Measurements from ENCODE around the gene SMURF2.

SMURF2 gene

GRCh38 chr17:64497565-64498035, 164.5 kb downstream of the SMURF2 start:
- TF ChIP-seq GLIS3 (CRISPR knock-in tag; IDR thresholded peaks at IDR 0.05): peak; percentile 80; the same call in 1 of the 2 replicates
- no peak; the same call in 1 of the 2 replicates for TF ChIP-seq PATZ1 (CRISPR knock-in tag; IDR thresholded peaks at IDR 0.05; ENCODE audit: borderline replicate concordance)
- no peak; the same call in 1 of the 2 replicates for TF ChIP-seq ESRRG (CRISPR knock-in tag; IDR thresholded peaks at IDR 0.05)
- no peak for TF ChIP-seq ZNF8 (CRISPR knock-in tag; IDR thresholded peaks at IDR 0.05)
- no peak; the same call in 1 of the 2 replicates for TF ChIP-seq SNAI2 (CRISPR knock-in tag; IDR thresholded peaks at IDR 0.05)
- no peak for TF ChIP-seq ZNF70 (CRISPR knock-in tag; IDR thresholded peaks at IDR 0.05)
- TF ChIP-seq ZFP30 (CRISPR knock-in tag; IDR thresholded peaks at IDR 0.05): no peak
- 0 out of 2 replicates have a peak, but pooled peaks have one; percentile 18 for TF ChIP-seq TSHZ2 (CRISPR knock-in tag; IDR thresholded peaks at IDR 0.05)
- TF ChIP-seq ZFP3 (CRISPR knock-in tag; IDR thresholded peaks at IDR 0.05): peak; percentile 21; the same call in 1 of the 2 replicates
- TF ChIP-seq CSDC2 (CRISPR knock-in tag; IDR thresholded peaks at IDR 0.05): 0 out of 2 replicates have a peak, but pooled peaks have one; percentile 59
- no peak; the same call in none of the 2 replicates for TF ChIP-seq RARB (CRISPR knock-in tag; IDR thresholded peaks at IDR 0.05)
- TF ChIP-seq CSRNP3 (CRISPR knock-in tag; IDR thresholded peaks at IDR 0.05): no peak
- TF ChIP-seq ARNTL (CRISPR knock-in tag; IDR thresholded peaks at IDR 0.05; ENCODE audit: borderline replicate concordance, low read depth): no peak
- no peak for TF ChIP-seq ZNF565 (CRISPR knock-in tag; conservative IDR thresholded peaks at IDR 0.05; ENCODE audit: low read depth)
- ATAC-seq: no peak; the same call in 2 of the 3 replicates

GRCh38 chr17:64496786-64497564, 165.1 kb downstream of the SMURF2 start, which contains the start of gene POLG2:
POLG2 (minus strand) TSS chr17:64497054; CDS start chr17:64496968, 86 bp downstream.
- peak; percentile 86 for ATAC-seq
- peak; percentile 88 for TF ChIP-seq ESRRG (CRISPR knock-in tag; IDR thresholded peaks at IDR 0.05)
- peak; percentile 94 for TF ChIP-seq ARNTL (CRISPR knock-in tag; IDR thresholded peaks at IDR 0.05; ENCODE audit: borderline replicate concordance, low read depth)
- no peak for TF ChIP-seq OSR1 (CRISPR knock-in tag; IDR thresholded peaks at IDR 0.05)
- 0 out of 2 replicates have a peak, but pooled peaks have one; percentile 30 for TF ChIP-seq ISL1 (CRISPR knock-in tag; IDR thresholded peaks at IDR 0.05)
- TF ChIP-seq ZFP30 (CRISPR knock-in tag; IDR thresholded peaks at IDR 0.05): peak; percentile 49
- peak; percentile 93 for TF ChIP-seq ZC3H10 (CRISPR knock-in tag; IDR thresholded peaks at IDR 0.05)
- TF ChIP-seq PATZ1 (CRISPR knock-in tag; IDR thresholded peaks at IDR 0.05; ENCODE audit: borderline replicate concordance): peak; percentile 95
- no peak for TF ChIP-seq CSDC2 (CRISPR knock-in tag; IDR thresholded peaks at IDR 0.05)
- peak; percentile 99 for TF ChIP-seq CSRNP3 (CRISPR knock-in tag; IDR thresholded peaks at IDR 0.05)
- peak; percentile 78; the same call in 1 of the 2 replicates for TF ChIP-seq PPARA (CRISPR knock-in tag; IDR thresholded peaks at IDR 0.05; ENCODE audit: borderline replicate concordance)
- TF ChIP-seq ZNF8 (CRISPR knock-in tag; IDR thresholded peaks at IDR 0.05): peak; percentile 77
- peak; percentile 57; the same call in 1 of the 2 replicates for TF ChIP-seq TCF4 (CRISPR knock-in tag; IDR thresholded peaks at IDR 0.05; ENCODE audit: borderline replicate concordance)
- peak; percentile 98 for TF ChIP-seq CREB5 (CRISPR knock-in tag; IDR thresholded peaks at IDR 0.05; ENCODE audit: low read depth)
- peak; percentile 91 for TF ChIP-seq GLIS3 (CRISPR knock-in tag; IDR thresholded peaks at IDR 0.05)
- peak; percentile 95 for TF ChIP-seq TOX (CRISPR knock-in tag; IDR thresholded peaks at IDR 0.05; ENCODE audit: borderline replicate concordance)
- no peak; the same call in 1 of the 2 replicates for TF ChIP-seq POU6F1 (CRISPR knock-in tag; IDR thresholded peaks at IDR 0.05; ENCODE audit: borderline replicate concordance, low read depth)
- no peak for TF ChIP-seq BACH2 (CRISPR knock-in tag; IDR thresholded peaks at IDR 0.05; ENCODE audit: borderline replicate concordance)
- peak; percentile 67; the same call in 1 of the 2 replicates for TF ChIP-seq ZNF70 (CRISPR knock-in tag; IDR thresholded peaks at IDR 0.05)
- no peak; the same call in 1 of the 2 replicates for TF ChIP-seq ZFP3 (CRISPR knock-in tag; IDR thresholded peaks at IDR 0.05)
